ENCODE data around the gene TBC1D4. TPM values are rescaled to one million over a fixed set of nuclear protein-coding genes. Genes with fewer than 3 reads are reported as not detected.

The TBC1D4 gene
- total RNA-seq, 2 donors from 2014 or later: 34.5 to 38.8 TPM

DNA sequence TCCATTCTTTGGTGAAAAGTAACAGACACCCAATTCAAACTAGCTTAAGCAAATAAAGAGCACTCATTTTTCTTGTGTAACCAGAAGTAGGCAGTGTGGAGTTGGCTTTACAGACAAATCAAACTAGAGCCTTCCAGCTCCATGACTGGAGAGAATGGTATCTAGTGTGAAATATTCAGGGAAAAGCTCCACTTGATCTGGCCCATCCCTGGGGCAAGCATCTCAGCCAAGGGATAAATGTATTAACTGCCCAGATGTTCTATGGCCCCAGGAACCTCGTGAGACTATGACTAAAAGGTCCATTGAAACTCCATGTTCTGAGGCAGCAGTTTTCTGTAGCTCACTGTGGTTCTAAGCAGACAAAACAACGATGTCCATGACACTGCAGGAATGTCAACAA lies 49.9 kb downstream of the TBC1D4 start:
- ATAC-seq (replicated peaks in 1 of 2) (no peak), DNase-seq (no peak)
- Mint-ChIP-seq H3K4me3 (no peak overlapping the region), H3K9me3 (peaks cover 3 to 4% of the 10 kb centered on the region in 2 donors), H3K27me3 (ENCODE audit: low read depth) (peaks cover 42% of the 10 kb centered on the region), H3K36me3 (ENCODE audit: insufficient read depth in 2 of 2) (peaks cover 0 to 1% of the 10 kb centered on the region in 2 donors), H3K4me1 (ENCODE audit: low read depth) (no peaks in the 10 kb centered on the region), H3K27ac (no peak overlapping the region)

- peaks cover 3 to 4% of the 10 kb centered on the region in 2 donors for H3K9me3 Mint-ChIP-seq
- H3K4me3 Mint-ChIP-seq: no peak overlapping the region
- peaks cover 42% of the 10 kb centered on the region for H3K27me3 Mint-ChIP-seq (ENCODE audit: low read depth)
- no peak overlapping the region for H3K27ac Mint-ChIP-seq
- DNase-seq (no peak), ATAC-seq (replicated peaks in 1 of 2) (no peak)
- no peaks in the 10 kb centered on the region for H3K36me3 Mint-ChIP-seq (ENCODE audit: insufficient read depth in 2 of 2)
- H3K4me1 Mint-ChIP-seq (ENCODE audit: low read depth): no peaks in the 10 kb centered on the region
Measured at GRCh38 chr13:75430436-75431209, 51.3 kb downstream of the TBC1D4 start.

GRCh38 chr13:75426421-75426820 lies 55.5 kb downstream of the TBC1D4 start:
- Mint-ChIP-seq H3K36me3 (ENCODE audit: insufficient read depth in 2 of 2) (no peaks in the 10 kb centered on the region), H3K4me1 (ENCODE audit: low read depth) (no peaks in the 10 kb centered on the region), H3K9me3 (no peaks in the 10 kb centered on the region), H3K4me3 (no peak overlapping the region), H3K27me3 (ENCODE audit: low read depth) (peaks cover 41% of the 10 kb centered on the region), H3K27ac (no peak overlapping the region)
- no peak for DNase-seq
- ATAC-seq (replicated peaks in 1 of 2): no peak

DNA sequence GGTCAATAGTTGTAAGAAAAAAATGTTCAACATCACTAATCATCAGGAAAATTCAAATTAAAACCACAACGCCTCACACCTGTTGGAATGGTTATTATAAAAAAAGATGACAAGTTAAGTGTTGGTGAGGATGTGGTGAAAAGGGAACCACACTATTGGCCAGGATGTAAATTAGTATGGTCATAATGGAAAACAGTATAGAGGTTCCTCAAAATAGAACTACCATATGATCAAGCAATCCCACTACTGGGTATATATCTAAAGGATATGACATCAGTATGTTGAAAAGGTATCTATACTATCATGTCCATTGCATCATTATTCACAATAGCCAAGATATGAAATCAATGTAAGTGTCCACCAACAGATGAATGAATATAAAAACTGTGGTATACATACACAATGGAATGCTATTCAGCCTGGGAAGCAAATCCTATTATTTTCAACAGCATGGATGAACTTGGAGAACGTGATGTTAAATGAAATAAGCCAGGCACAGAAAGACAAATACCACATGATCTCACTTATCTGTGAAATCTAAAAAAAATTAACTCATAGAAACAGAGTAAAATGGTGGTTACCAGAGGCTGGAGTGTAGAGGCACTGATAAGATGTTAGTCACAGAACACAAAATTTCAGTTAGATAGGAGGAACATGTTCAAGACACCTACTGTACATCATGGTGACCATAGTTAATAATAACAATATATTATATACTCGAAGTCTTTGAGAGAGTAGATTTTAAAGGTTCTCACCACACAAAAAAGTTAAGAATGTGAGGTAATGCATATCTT lies 56.6 kb downstream of the TBC1D4 start:
- Mint-ChIP-seq H3K36me3 (ENCODE audit: insufficient read depth in 2 of 2) (no peaks in the 10 kb centered on the region), H3K27ac (no peak overlapping the region), H3K9me3 (no peaks in the 10 kb centered on the region), H3K27me3 (ENCODE audit: low read depth) (peaks cover 38% of the 10 kb centered on the region), H3K4me1 (ENCODE audit: low read depth) (no peaks in the 10 kb centered on the region), H3K4me3 (no peak overlapping the region)
- ATAC-seq (replicated peaks in 1 of 2) (no peak), DNase-seq (no peak)

GRCh38 chr13:75423946-75424345 lies 58.0 kb downstream of the TBC1D4 start:
- Mint-ChIP-seq H3K27ac (no peak overlapping the region), H3K36me3 (ENCODE audit: insufficient read depth in 2 of 2) (no peaks in the 10 kb centered on the region), H3K27me3 (ENCODE audit: low read depth) (peaks cover 33% of the 10 kb centered on the region), H3K9me3 (no peaks in the 10 kb centered on the region), H3K4me1 (ENCODE audit: low read depth) (no peaks in the 10 kb centered on the region), H3K4me3 (no peak overlapping the region)
- DNase-seq: no peak
- ATAC-seq (replicated peaks in 1 of 2): no peak

- no peaks in the 10 kb centered on the region for H3K9me3 Mint-ChIP-seq
- H3K27ac Mint-ChIP-seq: no peak overlapping the region
- no peak overlapping the region for H3K4me3 Mint-ChIP-seq
- ATAC-seq (replicated peaks in 1 of 2): no peak
- H3K4me1 Mint-ChIP-seq (ENCODE audit: low read depth): no peaks in the 10 kb centered on the region
- no peaks in the 10 kb centered on the region for H3K36me3 Mint-ChIP-seq (ENCODE audit: insufficient read depth in 2 of 2)
- no peak for DNase-seq
- H3K27me3 Mint-ChIP-seq (ENCODE audit: low read depth): peaks cover 20% of the 10 kb centered on the region
Measured at GRCh38 chr13:75422028-75422427, 59.9 kb downstream of the TBC1D4 start.

GRCh38 chr13:75421133-75421532 lies 60.8 kb downstream of the TBC1D4 start:
- H3K4me3 Mint-ChIP-seq: no peak overlapping the region
- H3K27ac Mint-ChIP-seq: no peak overlapping the region
- H3K27me3 Mint-ChIP-seq (ENCODE audit: low read depth): peaks cover 20% of the 10 kb centered on the region
- no peaks in the 10 kb centered on the region for H3K4me1 Mint-ChIP-seq (ENCODE audit: low read depth)
- DNase-seq (no peak), ATAC-seq (replicated peaks in 1 of 2) (no peak)
- no peaks in the 10 kb centered on the region for H3K9me3 Mint-ChIP-seq
- H3K36me3 Mint-ChIP-seq (ENCODE audit: insufficient read depth in 2 of 2): no peaks in the 10 kb centered on the region

- Mint-ChIP-seq H3K36me3 (ENCODE audit: insufficient read depth in 2 of 2) (no peaks in the 10 kb centered on the region), H3K9me3 (no peaks in the 10 kb centered on the region), H3K4me3 (no peak overlapping the region), H3K27me3 (ENCODE audit: low read depth) (peaks cover 20% of the 10 kb centered on the region), H3K4me1 (ENCODE audit: low read depth) (no peaks in the 10 kb centered on the region), H3K27ac (no peak overlapping the region)
- ATAC-seq (replicated peaks in 1 of 2): no peak
- DNase-seq: no peak
Measured at GRCh38 chr13:75419656-75420055, 62.3 kb downstream of the TBC1D4 start.

- H3K4me1 Mint-ChIP-seq (ENCODE audit: low read depth): no peaks in the 10 kb centered on the region
- no peak overlapping the region for H3K27ac Mint-ChIP-seq
- no peaks in the 10 kb centered on the region for H3K9me3 Mint-ChIP-seq
- no peaks in the 10 kb centered on the region for H3K36me3 Mint-ChIP-seq (ENCODE audit: insufficient read depth in 2 of 2)
- ATAC-seq (replicated peaks in 1 of 2) (no peak), DNase-seq (no peak)
- H3K4me3 Mint-ChIP-seq: no peak overlapping the region
- peaks cover 16% of the 10 kb centered on the region for H3K27me3 Mint-ChIP-seq (ENCODE audit: low read depth)
Measured at GRCh38 chr13:75418997-75419396, 63.0 kb downstream of the TBC1D4 start.

DNA sequence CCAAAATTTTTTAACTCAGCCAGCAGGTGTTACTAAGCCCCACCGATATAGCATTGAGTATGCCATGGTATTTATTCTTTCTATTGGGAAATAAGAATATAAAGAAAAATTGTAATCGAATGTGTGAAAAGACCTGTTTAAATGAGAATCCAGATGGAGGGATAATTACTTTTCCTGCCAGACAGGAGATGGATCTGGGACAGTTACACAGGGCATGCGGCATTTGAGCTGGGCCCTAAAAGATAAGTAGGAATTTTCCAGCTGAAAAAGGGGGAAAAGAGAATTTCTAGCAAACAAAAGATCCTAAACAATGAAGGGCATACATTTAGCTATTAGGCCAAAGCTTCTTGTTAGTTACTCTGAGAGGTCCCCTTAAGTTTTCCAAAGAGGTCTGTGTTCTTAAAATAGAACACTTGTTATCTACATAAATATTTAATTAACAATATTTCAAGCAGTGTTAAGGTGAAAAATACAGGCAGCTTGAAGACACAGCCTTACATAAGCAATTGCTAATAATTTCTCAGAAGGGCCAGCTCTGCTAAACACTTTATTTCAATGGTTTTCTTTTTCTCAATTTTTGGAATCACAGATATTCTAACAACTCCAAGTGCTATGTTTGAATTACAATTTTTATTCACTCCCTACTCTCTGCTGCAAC lies 63.7 kb downstream of the TBC1D4 start:
- Mint-ChIP-seq H3K4me1 (ENCODE audit: low read depth) (no peaks in the 10 kb centered on the region), H3K36me3 (ENCODE audit: insufficient read depth in 2 of 2) (no peaks in the 10 kb centered on the region), H3K4me3 (no peak overlapping the region), H3K9me3 (no peaks in the 10 kb centered on the region), H3K27ac (no peak overlapping the region), H3K27me3 (ENCODE audit: low read depth) (peaks cover 16% of the 10 kb centered on the region)
- DNase-seq (no peak), ATAC-seq (replicated peaks in 1 of 2) (no peak)

GRCh38 chr13:75417656-75418055 lies 64.3 kb downstream of the TBC1D4 start:
- H3K4me3 Mint-ChIP-seq: no peak overlapping the region
- no peak for DNase-seq
- no peaks in the 10 kb centered on the region for H3K9me3 Mint-ChIP-seq
- peaks cover 16% of the 10 kb centered on the region for H3K27me3 Mint-ChIP-seq (ENCODE audit: low read depth)
- H3K4me1 Mint-ChIP-seq (ENCODE audit: low read depth): no peaks in the 10 kb centered on the region
- ATAC-seq (replicated peaks in 1 of 2): no peak
- no peaks in the 10 kb centered on the region for H3K36me3 Mint-ChIP-seq (ENCODE audit: insufficient read depth in 2 of 2)
- H3K27ac Mint-ChIP-seq: no peak overlapping the region

DNA sequence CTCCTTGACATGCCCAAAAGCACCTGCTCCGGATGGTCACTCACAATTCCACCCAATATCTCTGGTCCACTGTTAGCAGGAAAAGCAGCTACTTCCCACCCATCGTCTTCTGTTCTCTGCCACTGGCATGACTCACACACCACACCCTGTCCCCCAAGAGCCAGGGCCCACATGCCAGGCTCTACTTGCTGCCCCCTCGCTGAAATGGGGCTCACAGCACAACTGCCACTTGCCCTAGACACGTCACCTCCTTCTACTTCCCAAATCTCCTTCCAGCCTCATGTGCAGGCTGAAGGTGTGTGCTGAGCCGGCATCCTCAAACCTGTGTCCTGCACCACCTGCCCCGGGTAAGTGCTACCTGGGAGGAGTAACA lies 65.0 kb downstream of the TBC1D4 start:
- no peak overlapping the region for H3K4me3 Mint-ChIP-seq
- H3K36me3 Mint-ChIP-seq (ENCODE audit: insufficient read depth in 2 of 2): no peaks in the 10 kb centered on the region
- H3K27me3 Mint-ChIP-seq (ENCODE audit: low read depth): peaks cover 15% of the 10 kb centered on the region
- H3K4me1 Mint-ChIP-seq (ENCODE audit: low read depth): no peaks in the 10 kb centered on the region
- DNase-seq (no peak), ATAC-seq (replicated peaks in 1 of 2) (no peak)
- no peaks in the 10 kb centered on the region for H3K9me3 Mint-ChIP-seq
- no peak overlapping the region for H3K27ac Mint-ChIP-seq

GRCh38 chr13:75416327-75417011 lies 65.5 kb downstream of the TBC1D4 start:
- Mint-ChIP-seq H3K9me3 (no peaks in the 10 kb centered on the region), H3K36me3 (ENCODE audit: insufficient read depth in 2 of 2) (no peaks in the 10 kb centered on the region), H3K4me3 (no peak overlapping the region), H3K27ac (no peak overlapping the region), H3K4me1 (ENCODE audit: low read depth) (no peaks in the 10 kb centered on the region), H3K27me3 (ENCODE audit: low read depth) (peaks cover 10% of the 10 kb centered on the region)
- DNase-seq (no peak), ATAC-seq (replicated peaks in 1 of 2) (peak in 1 of 2 donors; percentile 47)

All from activated T-cell treated with anti-CD3 and anti-CD28 coated beads, Interleukin-2, amount 50 U/mL, for 72 hours (primary cell).